Nephron progenitor cell (in vitro differentiated cells): ENCODE data around the gene POP7.
A peak's percentile ranks its signal among the peaks of the same experiment; 100 is the strongest.

Experiments
- DNase-seq: peaks from one replicate; pipeline ENCODE4 v3.0.0; 2021
- H3K27ac Mint-ChIP-seq: 2 replicates; pipeline ENCODE4 v1.8.0; 2021; ENCODE audit warnings: mild to moderate bottlenecking, moderate library complexity, mixed read lengths
- H3K27me3 Mint-ChIP-seq: 2 replicates; pipeline ENCODE4 v1.8.0; 2021; ENCODE audit warnings: mild to moderate bottlenecking, low read depth, mixed read lengths; ENCODE audit not compliant: poor library complexity
- H3K36me3 Mint-ChIP-seq: 2 replicates; pipeline ENCODE4 v1.8.0; 2021; ENCODE audit warnings: low read depth, mixed read lengths
- H3K4me1 Mint-ChIP-seq: 2 replicates; pipeline ENCODE4 v1.8.0; 2021; ENCODE audit warnings: mixed read lengths
- H3K4me3 Mint-ChIP-seq: 2 replicates; pipeline ENCODE4 v1.8.0; 2021; ENCODE audit warnings: mild to moderate bottlenecking, moderate library complexity, mixed read lengths
- H3K9me3 Mint-ChIP-seq: 2 replicates; pipeline ENCODE4 v1.8.0; 2021; ENCODE audit warnings: mild to moderate bottlenecking, moderate library complexity, mixed read lengths
- TF ChIP-seq, protein P1 (sequence below): fragments of 200-600 bp; sonication (generic); IDR thresholded peaks from 2 replicates; pipeline ENCODE4 v1.5.0; 2021; ENCODE audit warnings: antibody characterized with exemption

POP7 gene

DNA sequence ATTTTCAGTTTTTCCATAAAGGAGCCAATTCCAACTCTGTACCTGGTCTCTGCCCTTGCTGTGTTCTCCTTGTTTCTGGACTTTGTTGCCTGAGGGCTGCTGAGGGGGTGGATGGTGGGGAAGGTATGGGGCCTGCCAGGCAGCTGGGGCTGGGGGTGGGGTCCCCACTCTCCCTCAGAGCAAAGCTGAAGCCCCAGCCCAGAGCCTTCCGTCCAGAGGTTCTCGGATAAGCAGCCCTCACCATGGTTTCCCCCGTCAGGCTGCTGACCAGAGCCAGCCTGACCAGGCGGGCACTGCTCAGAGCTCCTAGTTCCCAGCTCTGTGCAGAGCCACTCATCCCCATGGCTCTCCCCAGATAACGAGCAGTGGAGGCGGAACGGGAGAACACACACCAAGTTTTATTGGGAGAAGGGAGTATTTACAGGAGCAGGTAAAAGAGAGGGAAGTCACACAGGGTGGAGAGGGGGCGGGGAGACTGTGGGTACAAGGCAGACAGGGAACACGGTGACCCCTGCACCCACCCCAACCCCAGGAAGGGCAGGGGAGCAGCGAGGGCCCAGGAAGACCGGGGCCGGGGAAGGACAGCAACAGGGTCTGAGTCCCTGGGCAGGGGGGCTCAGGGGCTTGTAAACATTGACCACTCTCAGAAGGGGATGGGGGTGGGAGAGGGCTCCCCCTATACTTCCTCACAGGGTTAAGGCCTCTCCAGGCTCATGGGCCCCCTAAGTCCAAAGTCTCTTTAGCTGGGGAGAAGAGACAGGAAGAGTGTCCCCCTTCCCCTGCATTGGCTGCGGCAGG lies 26.6 kb upstream of the POP7 start:
- peaks cover 29% of the 10 kb centered on the region for H3K4me1 Mint-ChIP-seq
- DNase-seq: no peak
- H3K4me3 Mint-ChIP-seq: no peak overlapping the region
- H3K27ac Mint-ChIP-seq: peak overlapping the region; percentile 98
- peaks cover 14% of the 10 kb centered on the region for H3K36me3 Mint-ChIP-seq
- H3K9me3 Mint-ChIP-seq: no peaks in the 10 kb centered on the region
- no peaks in the 10 kb centered on the region for H3K27me3 Mint-ChIP-seq
- TF ChIP-seq, protein P1, sequence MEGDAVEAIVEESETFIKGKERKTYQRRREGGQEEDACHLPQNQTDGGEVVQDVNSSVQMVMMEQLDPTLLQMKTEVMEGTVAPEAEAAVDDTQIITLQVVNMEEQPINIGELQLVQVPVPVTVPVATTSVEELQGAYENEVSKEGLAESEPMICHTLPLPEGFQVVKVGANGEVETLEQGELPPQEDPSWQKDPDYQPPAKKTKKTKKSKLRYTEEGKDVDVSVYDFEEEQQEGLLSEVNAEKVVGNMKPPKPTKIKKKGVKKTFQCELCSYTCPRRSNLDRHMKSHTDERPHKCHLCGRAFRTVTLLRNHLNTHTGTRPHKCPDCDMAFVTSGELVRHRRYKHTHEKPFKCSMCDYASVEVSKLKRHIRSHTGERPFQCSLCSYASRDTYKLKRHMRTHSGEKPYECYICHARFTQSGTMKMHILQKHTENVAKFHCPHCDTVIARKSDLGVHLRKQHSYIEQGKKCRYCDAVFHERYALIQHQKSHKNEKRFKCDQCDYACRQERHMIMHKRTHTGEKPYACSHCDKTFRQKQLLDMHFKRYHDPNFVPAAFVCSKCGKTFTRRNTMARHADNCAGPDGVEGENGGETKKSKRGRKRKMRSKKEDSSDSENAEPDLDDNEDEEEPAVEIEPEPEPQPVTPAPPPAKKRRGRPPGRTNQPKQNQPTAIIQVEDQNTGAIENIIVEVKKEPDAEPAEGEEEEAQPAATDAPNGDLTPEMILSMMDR: no peak

DNA sequence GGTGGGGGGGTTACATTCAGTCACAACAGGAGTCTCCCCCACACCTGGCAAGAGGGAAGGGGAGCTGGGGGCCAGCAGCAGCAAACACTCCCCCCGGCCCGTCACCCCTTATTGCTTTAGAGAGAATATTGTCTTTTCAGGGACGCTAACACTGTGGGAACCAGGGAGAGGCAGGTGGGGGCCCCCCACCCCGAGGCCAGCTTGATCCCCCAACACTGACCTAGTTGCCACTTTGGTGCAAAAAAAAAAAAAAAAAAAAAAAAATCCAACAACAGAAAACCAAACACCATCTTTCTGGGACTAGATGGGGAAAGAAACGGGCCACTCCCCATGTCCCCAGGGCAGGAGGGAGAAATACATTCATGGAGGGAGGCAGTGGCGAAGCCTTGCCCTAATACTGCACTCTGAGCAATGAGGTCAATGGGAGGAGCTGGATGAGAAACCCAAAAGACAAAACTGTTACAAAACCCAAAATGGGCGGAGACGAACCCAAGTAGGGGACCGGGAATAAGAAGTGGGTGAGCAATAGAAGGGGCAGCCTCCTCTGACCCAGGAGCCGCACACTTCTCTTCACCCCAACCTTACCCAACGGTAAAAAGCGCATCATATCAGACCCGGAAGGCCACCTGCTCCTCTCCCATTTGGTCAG lies 25.9 kb upstream of the POP7 start:
- Mint-ChIP-seq H3K4me1 (peaks cover 29% of the 10 kb centered on the region), H3K27ac (peak overlapping the region; percentile 83), H3K27me3 (no peaks in the 10 kb centered on the region), H3K9me3 (no peaks in the 10 kb centered on the region), H3K4me3 (no peak overlapping the region), H3K36me3 (peaks cover 14% of the 10 kb centered on the region)
- TF ChIP-seq, protein P1: no peak
- no peak for DNase-seq

- Mint-ChIP-seq H3K36me3 (peaks cover 20% of the 10 kb centered on the region), H3K9me3 (no peaks in the 10 kb centered on the region), H3K4me1 (peaks cover 29% of the 10 kb centered on the region), H3K4me3 (no peak overlapping the region), H3K27ac (no peak overlapping the region), H3K27me3 (no peaks in the 10 kb centered on the region)
- TF ChIP-seq, protein P1: no peak
- no peak for DNase-seq
These were observed 25.2 kb upstream of the POP7 start for GRCh38 chr7:100680576-100681271.

DNA sequence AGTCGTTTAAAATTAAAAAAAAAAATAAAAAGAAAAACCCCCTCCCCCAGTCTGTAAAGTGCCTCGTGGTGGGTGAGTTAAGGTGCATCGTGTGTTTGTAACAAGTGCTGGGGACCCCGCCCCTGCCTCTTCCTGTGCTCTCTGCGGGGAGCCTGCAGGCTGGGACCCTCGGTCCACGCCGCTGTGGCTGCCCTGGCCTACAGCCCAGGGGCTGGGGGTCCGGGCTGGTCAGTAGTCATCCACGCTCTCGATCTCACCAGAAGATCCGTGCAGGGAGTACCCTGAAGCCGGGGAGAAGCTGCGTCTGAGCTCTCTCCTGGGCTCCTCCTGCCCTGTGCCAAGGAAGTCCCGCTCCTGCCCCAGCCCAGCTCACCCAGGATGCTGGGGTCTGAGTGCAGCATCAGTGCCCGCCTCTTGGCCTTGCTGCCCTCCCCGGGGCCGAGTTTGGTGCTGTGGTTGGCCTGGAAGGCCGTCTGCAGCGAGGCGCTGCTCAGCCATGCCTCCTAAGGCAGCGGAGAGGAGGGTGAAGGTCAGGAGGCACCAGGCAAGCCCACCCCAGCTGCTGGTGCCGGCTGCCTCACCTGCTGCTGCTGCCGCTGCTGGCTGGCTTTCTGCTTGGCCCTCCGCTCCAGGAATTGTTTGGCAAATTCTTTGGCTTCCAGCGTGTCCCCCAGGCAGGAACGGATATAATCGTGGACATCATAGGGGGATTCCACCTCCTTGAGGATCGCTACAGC lies 24.3 kb upstream of the POP7 start:
- no peak overlapping the region for H3K4me3 Mint-ChIP-seq
- no peaks in the 10 kb centered on the region for H3K27me3 Mint-ChIP-seq
- TF ChIP-seq, protein P1: no peak
- no peak overlapping the region for H3K27ac Mint-ChIP-seq
- H3K4me1 Mint-ChIP-seq: peaks cover 24% of the 10 kb centered on the region
- H3K36me3 Mint-ChIP-seq: peaks cover 20% of the 10 kb centered on the region
- no peak for DNase-seq
- no peaks in the 10 kb centered on the region for H3K9me3 Mint-ChIP-seq

GRCh38 chr7:100682228-100682741 lies 23.6 kb upstream of the POP7 start:
- Mint-ChIP-seq H3K27ac (no peak overlapping the region), H3K27me3 (no peaks in the 10 kb centered on the region), H3K9me3 (no peaks in the 10 kb centered on the region), H3K4me3 (no peak overlapping the region), H3K36me3 (peaks cover 20% of the 10 kb centered on the region), H3K4me1 (peaks cover 20% of the 10 kb centered on the region)
- DNase-seq: no peak
- TF ChIP-seq, protein P1: no peak
